ENCODE results near the gene NPHP3.
"Not testable (repeated sequence)": the region's sequence is repeated elsewhere in the genome, so short reads cannot be mapped to it uniquely, and the experiment has no call there.

The NPHP3 gene

DNA sequence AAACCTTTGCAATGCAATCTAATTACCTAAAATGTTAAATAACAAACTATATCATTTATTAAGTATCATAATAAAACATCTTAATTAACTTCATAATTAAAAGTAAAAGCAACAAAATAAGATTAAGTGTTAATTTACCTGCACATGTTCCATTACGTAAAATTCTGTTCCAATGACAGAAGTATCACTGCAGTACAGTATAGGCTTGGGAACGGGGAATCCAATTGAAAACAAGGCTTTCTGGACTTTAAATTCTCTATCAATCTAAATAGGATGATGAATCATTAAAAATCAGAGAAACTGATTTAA is 79.7 kb downstream of the NPHP3 start:
- DNase-seq: no peak

DNA sequence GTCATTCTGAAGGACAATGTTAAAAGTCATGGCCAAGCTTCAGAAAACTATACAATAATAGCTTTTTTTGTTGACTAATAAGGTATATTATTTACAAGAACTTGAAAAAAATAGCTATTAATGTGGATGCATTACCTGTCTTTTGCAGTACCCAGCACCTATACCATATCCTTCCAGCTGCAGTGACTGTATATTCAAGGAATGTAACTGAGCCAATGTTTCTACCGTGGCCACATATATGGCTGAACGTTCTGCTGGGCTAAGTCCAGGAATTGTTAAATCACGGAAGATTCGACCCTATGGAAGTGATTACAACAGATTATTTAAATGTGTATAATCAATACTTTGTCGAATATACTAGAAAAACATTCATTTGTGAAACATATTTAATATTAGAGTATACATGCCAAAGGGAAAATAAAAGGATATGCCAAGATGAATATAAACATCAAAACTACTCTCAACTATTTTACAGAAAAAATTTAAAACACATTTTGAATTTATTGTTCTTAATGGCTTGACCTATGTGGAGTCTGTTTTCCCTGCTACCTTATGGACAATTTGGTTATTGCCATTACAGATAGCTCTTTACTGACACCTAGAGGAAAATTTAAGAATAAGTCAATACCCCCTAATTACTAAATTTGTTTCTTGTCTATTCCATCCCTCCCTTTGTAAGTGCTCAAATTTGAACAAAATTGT is 80.2 kb downstream of the NPHP3 start:
- peak; percentile 35 for DNase-seq

DNA sequence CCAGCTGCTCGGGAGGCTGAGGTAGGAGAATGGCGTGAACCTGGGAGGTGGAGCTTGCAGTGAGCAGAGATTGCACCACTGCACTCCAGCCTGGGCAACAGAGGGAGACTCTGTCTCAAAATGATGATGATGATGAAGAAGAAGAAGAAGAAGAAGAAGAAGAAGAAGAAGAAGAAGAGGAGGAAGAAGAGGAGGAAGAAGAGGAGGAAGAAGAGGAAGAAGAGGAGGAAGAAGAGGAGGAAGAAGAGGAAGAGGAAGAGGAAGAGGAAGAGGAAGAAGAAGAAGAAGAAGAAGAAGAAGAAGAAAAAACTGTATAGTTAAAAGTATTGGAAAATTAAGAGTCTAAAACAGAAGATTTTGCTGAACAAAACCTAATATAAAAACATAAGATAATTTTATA is 80.8 kb downstream of the NPHP3 start:
- not testable (repeated sequence) for DNase-seq

DNA sequence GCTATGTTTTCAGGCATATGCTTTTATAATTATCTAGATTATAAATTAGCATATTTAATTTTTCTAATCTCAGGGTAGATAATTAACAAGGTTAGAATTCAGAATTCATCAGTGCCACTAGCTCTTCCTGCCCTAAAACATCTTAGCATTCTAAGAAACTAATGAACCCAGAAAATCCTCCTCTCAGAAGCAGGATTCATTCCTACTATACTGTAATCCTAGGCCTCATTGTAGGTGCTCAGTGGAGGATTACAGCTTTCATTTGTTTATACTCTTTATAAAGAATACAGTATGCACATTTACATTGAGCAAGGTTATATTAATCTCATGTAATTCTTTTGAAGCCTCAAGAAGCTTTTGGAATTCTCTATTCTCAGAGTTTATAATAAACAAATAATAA is 83.5 kb downstream of the NPHP3 start:
- DNase-seq: no peak

DNA sequence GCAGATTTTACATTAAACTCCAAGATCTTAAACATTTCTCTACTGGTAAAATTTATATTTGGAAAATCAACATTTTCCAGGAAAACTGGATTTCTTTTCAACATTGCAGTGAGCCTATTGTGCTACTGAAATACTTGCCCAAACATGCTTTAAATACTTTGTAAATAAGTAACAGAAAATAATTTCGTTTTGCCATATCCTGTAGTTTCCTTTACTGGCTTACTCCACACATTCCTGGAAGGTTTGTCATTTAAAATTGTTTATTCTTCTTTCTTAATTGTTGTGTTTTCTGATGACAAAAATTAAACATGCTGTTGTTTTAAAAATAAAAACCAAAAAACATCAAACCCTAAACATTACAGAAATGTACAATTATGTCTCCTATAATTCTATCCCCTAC is 84.6 kb downstream of the NPHP3 start:
- no peak for DNase-seq

DNA sequence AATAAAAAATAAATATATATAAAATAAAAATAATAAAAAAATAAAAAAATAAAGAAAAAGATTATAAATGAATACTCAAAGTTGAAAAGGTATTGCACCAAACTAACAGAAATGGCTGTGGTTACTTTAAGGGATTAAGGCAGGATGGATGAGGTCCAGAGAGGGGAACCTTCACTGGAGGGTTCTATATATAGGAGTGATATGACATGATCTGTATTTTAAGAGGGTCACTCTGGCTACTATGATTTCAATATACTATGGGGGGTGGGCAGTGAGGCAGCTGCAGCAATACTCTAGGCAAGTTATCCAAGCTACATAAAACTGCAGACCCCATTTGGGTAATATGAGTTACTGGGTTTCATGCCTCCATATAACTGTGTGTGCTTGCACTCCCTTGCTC is 87.2 kb downstream of the NPHP3 start:
- no peak for DNase-seq
